Transverse colon (tissue), 4 donors: ENCODE data around the gene EEFSEC. TPM values are rescaled to one million over a fixed set of nuclear protein-coding genes. Genes with fewer than 3 reads are reported as not detected.

Experiments used
- DNase-seq: peaks from one replicate; pipeline ENCODE4 v3.0.0-alpha.2; 2019
- H3K27ac ChIP-seq, 4 donors: fragments of 200-600 bp; sonication (generic); 2 replicates each; pipeline ENCODE4 v1.5.1; 2016 to 2018; ENCODE audit warnings: inconsistent platforms in 4 of 4
- H3K27me3 ChIP-seq: fragments of 200-600 bp; sonication (generic); 2 replicates; pipeline ENCODE4 v1.5.1; 2017; ENCODE audit warnings: inconsistent platforms
- H3K36me3 ChIP-seq, 4 donors: fragments of 200-600 bp; sonication (generic); 2 replicates each; pipeline ENCODE4 v1.5.1; 2017 to 2019; ENCODE audit warnings: inconsistent platforms in 4 of 4
- H3K4me1 ChIP-seq, 4 donors: fragments of 200-600 bp; sonication (generic); 2 replicates each; pipeline ENCODE4 v1.5.1; 2017 to 2020; ENCODE audit warnings: inconsistent platforms in 4 of 4
- H3K4me3 ChIP-seq, 4 donors: fragments of 200-600 bp; sonication (generic); 1 replicate in 1 of 4; 2 replicates in 3 of 4; pipeline versions ENCODE4 v1.5.1 to v1.6.1; 2017 to 2019; ENCODE audit warnings: inconsistent platforms in 4 of 4
- H3K9me3 ChIP-seq, 2 donors: fragments of 200-600 bp; sonication (generic); 2 replicates each; pipeline ENCODE4 v1.5.1; 2017 to 2019; ENCODE audit warnings: inconsistent platforms in 2 of 2
- CTCF ChIP-seq, 5 experiments: fragments of 200-600 bp in 3 of 5; fragments of 450-650 bp in 2 of 5; sonication (generic) in 3 of 5; IDR thresholded peaks; 1 replicate in 2 of 5; 2 replicates in 3 of 5; pipeline ENCODE4 v1.5.1; 2016 to 2017; ENCODE audit warnings: antibody characterized with exemption in 5 of 5, inconsistent platforms in 3 of 5, mild to moderate bottlenecking in 2 of 5, moderate library complexity in 1 of 5
- EP300 ChIP-seq: sonication (generic); formaldehyde crosslinking; IDR thresholded peaks from one replicate; pipeline ENCODE4 v1.6.1; 2017; ENCODE audit warnings: antibody characterized with exemption, low read depth
- POLR2A ChIP-seq: fragments of 450-650 bp; IDR thresholded peaks from one replicate; pipeline ENCODE4 v1.6.1; 2016; ENCODE audit warnings: antibody characterized with exemption, mild to moderate bottlenecking, moderate library complexity
- POLR2AphosphoS5 ChIP-seq, 3 donors: sonication (generic); formaldehyde crosslinking; IDR thresholded peaks; one replicate each; pipeline ENCODE4 v1.6.1; 2016; ENCODE audit warnings: antibody characterized with exemption in 3 of 3
- WGBS, 2 donors: methylation state at CpG; one replicate each; pipeline ENCODE4 v1.1.5; 2018; ENCODE audit warnings: low coverage in 1 of 2; 5-methylcytosine and 5-hydroxymethylcytosine counted together
- in situ Hi-C, 4 donors: fragments of 200-750 bp; cut with MboI; loops; one replicate each; pipeline versions ENCODE4 v1.15.0 to v1.15.1; 2017; ENCODE audit warnings: low sequenced_read_pairs in 3 of 4, low pct_ligation_motif_present in 1 of 4, low pct_unique_long_range_greater_than_20kb in 1 of 4
- intact Hi-C: fragments of 100-400 bp; cut with DNase I; formaldehyde crosslinking; loops from one replicate; pipeline ENCODE4 v1.15.1; 2023; ENCODE audit warnings: low total_unique reads
- total RNA-seq, 4 donors: library from RNA; depleted of rRNA; stranded (reverse); fragments of >200 nt; gene quantifications; one replicate each; pipeline ENCODE4 v1.1.0, GENCODE V29; 2016

The EEFSEC gene
- total RNA-seq, 4 donors from 2014 or later, result 10.3 to 16.8 (median 14.2) TPM

- 65% methylated on average over 2 of the region's 2 CpGs; no CpG with 5 or more reads in 1 of the 2 donors for WGBS, 2 donors
- TF ChIP-seq EP300, result no peak
- TF ChIP-seq POLR2AphosphoS5 (IDR thresholded peaks at IDR 0.05), result no peak
- TF ChIP-seq POLR2A, result no peak
- no peak for TF ChIP-seq CTCF (IDR thresholded peaks at IDR 0.05)
- in situ Hi-C loops, result no loop called here
These were observed 301.0 kb downstream of the EEFSEC start for GRCh38 chr3:128454310-128454618.

GRCh38 chr3:128455116-128455515 lies 301.8 kb downstream of the EEFSEC start:
- no peak overlapping the region for H3K27ac ChIP-seq
- intact Hi-C loops (no loop called here), in situ Hi-C loops (no loop called here)
- no peaks in the 10 kb centered on the region for H3K4me1 ChIP-seq
- TF ChIP-seq CTCF (IDR thresholded peaks at IDR 0.05) (no peak), POLR2AphosphoS5 (IDR thresholded peaks at IDR 0.05) (no peak), EP300 (no peak), POLR2A (no peak)
- no peak for DNase-seq
- H3K9me3 ChIP-seq, result no peaks in the 10 kb centered on the region
- WGBS, 2 donors, result 84 to 94% methylated on average over 3 to 5 of the region's 5 CpGs
- H3K36me3 ChIP-seq, result no peaks in the 10 kb centered on the region
- H3K4me3 ChIP-seq, result no peak overlapping the region
- peaks cover 21% of the 10 kb centered on the region for H3K27me3 ChIP-seq

More at GRCh38 chr3:128454310-128454618, 301.0 kb downstream of the EEFSEC start:
- no peak overlapping the region for H3K4me3 ChIP-seq
- no peak for DNase-seq
- H3K27ac ChIP-seq, result no peak overlapping the region
- no peaks in the 10 kb centered on the region for H3K4me1 ChIP-seq
- no peaks in the 10 kb centered on the region for H3K36me3 ChIP-seq
- H3K9me3 ChIP-seq, result no peaks in the 10 kb centered on the region
- intact Hi-C loops, result no loop called here
- peaks cover 21% of the 10 kb centered on the region for H3K27me3 ChIP-seq

GRCh38 chr3:128455786-128456748 lies 302.8 kb downstream of the EEFSEC start:
- DNase-seq, result no peak
- H3K36me3 ChIP-seq, result no peaks in the 10 kb centered on the region
- in situ Hi-C loops, result no loop called here
- 60% methylated on average over 15 of the region's 16 CpGs; no CpG with 5 or more reads in 1 of the 2 donors for WGBS, 2 donors
- intact Hi-C loops, result no loop called here
- H3K4me1 ChIP-seq, result no peaks in the 10 kb centered on the region
- no peak overlapping the region for H3K27ac ChIP-seq
- H3K9me3 ChIP-seq, result no peaks in the 10 kb centered on the region
- H3K27me3 ChIP-seq, result peaks cover 21% of the 10 kb centered on the region
- H3K4me3 ChIP-seq, result no peak overlapping the region
- TF ChIP-seq POLR2A (no peak), POLR2AphosphoS5 (IDR thresholded peaks at IDR 0.05) (no peak), EP300 (no peak), CTCF (IDR thresholded peaks at IDR 0.05) (no peak)

GRCh38 chr3:128456776-128457715 lies 303.8 kb downstream of the EEFSEC start:
- Histone ChIP-seq H3K27ac (no peak overlapping the region), H3K4me1 (no peaks in the 10 kb centered on the region), H3K27me3 (peaks cover 21% of the 10 kb centered on the region), H3K36me3 (no peaks in the 10 kb centered on the region), H3K4me3 (no peak overlapping the region), H3K9me3 (no peaks in the 10 kb centered on the region)
- no peak for TF ChIP-seq CTCF (IDR thresholded peaks at IDR 0.05)
- TF ChIP-seq POLR2A, result no peak
- TF ChIP-seq EP300, result no peak
- TF ChIP-seq POLR2AphosphoS5 (IDR thresholded peaks at IDR 0.05), result no peak
- in situ Hi-C loops, result no loop called here
- DNase-seq, result no peak
- intact Hi-C loops, result no loop called here
- WGBS, 2 donors, result 56% methylated on average over 27 of the region's 27 CpGs; no CpG with 5 or more reads in 1 of the 2 donors
